ENCODE measurements around the gene DCTPP1.
A peak's percentile ranks its signal among the peaks of the same experiment; 100 is the strongest.

The DCTPP1 gene

DNA sequence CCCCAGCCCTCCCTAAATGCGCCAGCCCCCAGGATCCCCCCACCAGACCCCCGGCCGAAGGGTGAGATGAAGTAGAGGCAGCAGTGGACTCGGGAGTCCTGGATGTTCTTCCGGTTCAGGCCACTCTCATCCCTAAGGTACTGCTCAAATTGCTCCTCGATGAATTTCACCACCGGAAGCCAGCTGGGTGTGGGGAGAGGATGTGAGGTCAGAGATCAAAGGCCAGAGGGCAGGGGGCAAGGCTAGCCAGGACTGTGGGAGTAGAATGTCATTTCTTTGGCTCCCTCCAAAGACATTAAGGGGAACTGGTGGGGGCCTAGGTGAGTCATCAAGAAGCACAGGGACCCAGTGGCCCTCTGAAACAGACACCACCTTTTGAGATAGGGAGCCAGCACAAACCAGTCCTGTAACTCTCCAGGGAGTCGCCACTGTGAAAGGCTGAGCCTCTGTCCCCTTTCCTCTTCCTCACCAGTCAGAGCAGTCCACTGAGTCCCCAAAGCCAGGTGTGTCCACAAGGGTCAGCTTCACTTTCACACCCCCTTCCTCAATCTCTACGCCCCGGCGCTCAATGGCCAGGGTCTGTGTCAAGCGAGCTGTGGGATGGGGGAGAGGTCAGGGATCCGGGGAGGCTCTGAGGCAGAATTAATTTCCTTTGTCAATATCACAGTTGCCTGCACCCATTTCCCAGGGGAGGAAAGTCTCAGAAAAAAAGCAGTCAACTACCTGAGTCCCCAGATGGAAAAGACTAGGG lies 48.4 kb downstream of the DCTPP1 start:
- H3K4me3 ChIP-seq (ENCODE audit: insufficient read depth, low read depth, low read length): no peak overlapping the region
- H3K27ac ChIP-seq (ENCODE audit: insufficient read depth, low read depth, low read length, poor library complexity, severe bottlenecking): no peak overlapping the region
- 94 to 96% methylated on average over 13 of the region's 13 CpGs for WGBS, 2 experiments
- H3K9me3 ChIP-seq (ENCODE audit: control insufficient read depth, low read length): no peaks in the 10 kb centered on the region
- no peaks in the 10 kb centered on the region for H3K36me3 ChIP-seq (ENCODE audit: control insufficient read depth, insufficient read depth, low read length)
- H3K4me1 ChIP-seq (ENCODE audit: control insufficient read depth, insufficient read depth, low read length): peaks cover 6% of the 10 kb centered on the region
- no peaks in the 10 kb centered on the region for H3K27me3 ChIP-seq (ENCODE audit: control insufficient read depth, insufficient read depth, low read length, poor library complexity, severe bottlenecking)

DNA sequence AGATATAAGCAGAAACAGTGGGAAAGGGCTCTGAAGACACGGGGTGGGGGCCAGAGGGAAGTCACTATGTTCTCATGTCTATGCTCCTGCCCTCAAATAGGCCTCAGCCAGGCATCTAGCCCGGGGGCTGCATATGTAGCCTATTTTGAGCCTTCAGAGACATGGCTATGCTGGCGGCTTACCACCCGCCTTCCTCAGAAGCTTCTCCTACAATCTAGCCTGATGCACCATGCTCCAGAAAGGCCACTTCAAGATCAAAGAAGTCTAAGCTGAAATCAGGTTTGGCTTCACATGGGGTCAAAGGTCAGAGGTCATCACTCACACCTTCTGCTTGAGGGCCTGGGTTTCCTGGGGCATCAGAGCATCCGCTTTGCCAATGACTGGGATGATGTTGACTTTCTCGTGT lies 49.0 kb downstream of the DCTPP1 start:
- Histone ChIP-seq H3K27me3 (ENCODE audit: control insufficient read depth, insufficient read depth, low read length, poor library complexity, severe bottlenecking) (no peaks in the 10 kb centered on the region), H3K9me3 (ENCODE audit: control insufficient read depth, low read length) (no peaks in the 10 kb centered on the region), H3K36me3 (ENCODE audit: control insufficient read depth, insufficient read depth, low read length) (no peaks in the 10 kb centered on the region), H3K27ac (ENCODE audit: insufficient read depth, low read depth, low read length, poor library complexity, severe bottlenecking) (no peak overlapping the region), H3K4me1 (ENCODE audit: control insufficient read depth, insufficient read depth, low read length) (peaks cover 11% of the 10 kb centered on the region), H3K4me3 (ENCODE audit: insufficient read depth, low read depth, low read length) (no peak overlapping the region)
- WGBS, 2 experiments: 93 to 94% methylated on average over 6 of the region's 6 CpGs

DNA sequence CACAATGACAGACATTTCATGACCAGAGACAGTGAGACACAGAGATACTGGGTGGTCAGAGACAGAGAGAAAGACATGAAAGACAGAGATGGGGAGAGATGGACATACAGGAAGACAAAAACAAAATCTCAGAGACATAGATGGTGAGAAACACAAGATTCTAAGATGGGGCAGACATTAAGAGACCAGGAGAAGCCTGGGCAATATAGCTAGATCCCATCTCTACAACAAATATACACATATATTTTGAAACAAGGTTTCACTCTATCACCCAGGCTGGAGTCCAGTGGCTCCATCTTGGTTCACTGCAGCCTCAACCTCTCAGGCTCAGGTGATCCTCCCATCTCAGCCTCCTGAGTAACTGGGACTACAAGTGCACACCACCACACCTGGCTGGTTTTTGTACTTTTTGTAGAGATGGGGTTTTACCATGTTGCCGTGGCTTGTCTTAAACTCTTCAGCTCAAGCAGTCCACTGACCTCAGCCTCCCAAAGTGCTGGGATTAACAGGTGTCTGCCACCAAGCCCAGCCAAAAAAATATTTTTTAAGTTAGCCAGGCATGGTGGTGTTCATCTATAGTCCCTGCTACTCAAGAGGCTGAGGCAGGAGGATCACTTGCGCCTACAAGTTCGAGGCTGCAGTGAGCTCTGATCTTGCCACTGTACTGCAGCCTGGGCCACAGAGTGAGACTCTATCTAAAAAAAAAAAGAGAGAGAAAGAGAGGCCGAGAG lies 49.6 kb downstream of the DCTPP1 start:
- no peak overlapping the region for H3K27ac ChIP-seq (ENCODE audit: insufficient read depth, low read depth, low read length, poor library complexity, severe bottlenecking)
- H3K4me3 ChIP-seq (ENCODE audit: insufficient read depth, low read depth, low read length): no peak overlapping the region
- no peaks in the 10 kb centered on the region for H3K9me3 ChIP-seq (ENCODE audit: control insufficient read depth, low read length)
- no peaks in the 10 kb centered on the region for H3K27me3 ChIP-seq (ENCODE audit: control insufficient read depth, insufficient read depth, low read length, poor library complexity, severe bottlenecking)
- peaks cover 17% of the 10 kb centered on the region for H3K4me1 ChIP-seq (ENCODE audit: control insufficient read depth, insufficient read depth, low read length)
- 90 to 92% methylated on average over 4 of the region's 4 CpGs for WGBS, 2 experiments
- H3K36me3 ChIP-seq (ENCODE audit: control insufficient read depth, insufficient read depth, low read length): no peaks in the 10 kb centered on the region

GRCh38 chr16:30379158-30379783 lies 50.6 kb downstream of the DCTPP1 start:
- peaks cover 17% of the 10 kb centered on the region for H3K4me1 ChIP-seq (ENCODE audit: control insufficient read depth, insufficient read depth, low read length)
- peak overlapping the region; percentile 66 for H3K27ac ChIP-seq (ENCODE audit: insufficient read depth, low read depth, low read length, poor library complexity, severe bottlenecking)
- H3K4me3 ChIP-seq (ENCODE audit: insufficient read depth, low read depth, low read length): peak overlapping the region; percentile 82
- WGBS, 2 experiments: 17 to 19% methylated on average over 27 of the region's 27 CpGs
- no peaks in the 10 kb centered on the region for H3K27me3 ChIP-seq (ENCODE audit: control insufficient read depth, insufficient read depth, low read length, poor library complexity, severe bottlenecking)
- H3K36me3 ChIP-seq (ENCODE audit: control insufficient read depth, insufficient read depth, low read length): no peaks in the 10 kb centered on the region
- H3K9me3 ChIP-seq (ENCODE audit: control insufficient read depth, low read length): no peaks in the 10 kb centered on the region

- Histone ChIP-seq H3K9me3 (ENCODE audit: control insufficient read depth, low read length) (no peaks in the 10 kb centered on the region), H3K4me1 (ENCODE audit: control insufficient read depth, insufficient read depth, low read length) (peaks cover 17% of the 10 kb centered on the region), H3K27me3 (ENCODE audit: control insufficient read depth, insufficient read depth, low read length, poor library complexity, severe bottlenecking) (no peaks in the 10 kb centered on the region), H3K27ac (ENCODE audit: insufficient read depth, low read depth, low read length, poor library complexity, severe bottlenecking) (peak overlapping the region; percentile 100), H3K36me3 (ENCODE audit: control insufficient read depth, insufficient read depth, low read length) (no peaks in the 10 kb centered on the region), H3K4me3 (ENCODE audit: insufficient read depth, low read depth, low read length) (peak overlapping the region; percentile 82)
- WGBS, 2 experiments: 1% methylated on average over 67 of the region's 67 CpGs
Observed at GRCh38 chr16:30378236-30379157, 51.3 kb downstream of the DCTPP1 start.

- Histone ChIP-seq H3K4me3 (ENCODE audit: insufficient read depth, low read depth, low read length) (peak overlapping the region; percentile 82), H3K27ac (ENCODE audit: insufficient read depth, low read depth, low read length, poor library complexity, severe bottlenecking) (peak overlapping the region; percentile 100), H3K9me3 (ENCODE audit: control insufficient read depth, low read length) (no peaks in the 10 kb centered on the region), H3K4me1 (ENCODE audit: control insufficient read depth, insufficient read depth, low read length) (peaks cover 17% of the 10 kb centered on the region), H3K27me3 (ENCODE audit: control insufficient read depth, insufficient read depth, low read length, poor library complexity, severe bottlenecking) (no peaks in the 10 kb centered on the region), H3K36me3 (ENCODE audit: control insufficient read depth, insufficient read depth, low read length) (no peaks in the 10 kb centered on the region)
- 1 to 2% methylated on average over 39 of the region's 39 CpGs for WGBS, 2 experiments
Observed at GRCh38 chr16:30377812-30378235, 52.0 kb downstream of the DCTPP1 start.

DNA sequence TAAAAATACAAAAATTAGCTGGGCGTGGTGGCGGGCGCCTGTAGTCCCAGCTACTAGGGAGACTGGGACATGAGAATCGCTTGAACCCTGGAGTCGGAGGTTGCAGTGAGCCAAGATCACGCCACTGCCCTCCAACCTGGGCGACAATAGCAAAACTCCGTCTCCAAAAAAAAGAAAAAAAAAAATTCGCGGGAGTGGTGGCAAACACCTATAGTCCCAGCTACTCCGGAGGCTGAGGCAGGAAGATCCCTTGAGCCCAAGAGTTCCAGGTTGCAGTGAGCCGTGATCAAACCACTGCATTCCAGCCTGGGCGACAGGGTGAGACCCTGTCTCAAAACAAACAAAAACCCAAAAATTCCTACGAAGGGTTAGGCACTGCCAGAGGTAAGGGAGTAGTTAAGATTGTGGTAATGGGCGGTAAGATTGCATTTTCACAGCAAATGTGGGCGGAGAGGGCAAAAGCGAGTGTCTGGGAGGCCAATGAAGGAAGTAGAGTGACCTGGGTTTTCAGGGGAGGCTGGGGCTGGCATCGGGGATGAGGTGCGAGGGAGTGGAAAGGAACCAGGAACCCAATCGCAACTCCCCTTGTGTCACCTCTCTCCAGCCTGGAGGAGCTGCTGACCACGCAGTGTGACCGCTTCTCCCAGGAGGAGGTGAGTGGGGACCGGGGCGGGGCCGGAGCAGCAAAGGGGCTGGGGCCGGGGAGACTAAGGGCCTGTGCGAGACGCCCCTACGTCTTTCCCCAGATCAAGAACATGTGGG lies 52.6 kb downstream of the DCTPP1 start:
- H3K36me3 ChIP-seq (ENCODE audit: control insufficient read depth, insufficient read depth, low read length): no peaks in the 10 kb centered on the region
- H3K27ac ChIP-seq (ENCODE audit: insufficient read depth, low read depth, low read length, poor library complexity, severe bottlenecking): peak overlapping the region; percentile 100
- H3K27me3 ChIP-seq (ENCODE audit: control insufficient read depth, insufficient read depth, low read length, poor library complexity, severe bottlenecking): no peaks in the 10 kb centered on the region
- 55 to 57% methylated on average over 29 of the region's 29 CpGs for WGBS, 2 experiments
- no peaks in the 10 kb centered on the region for H3K9me3 ChIP-seq (ENCODE audit: control insufficient read depth, low read length)
- H3K4me3 ChIP-seq (ENCODE audit: insufficient read depth, low read depth, low read length): peak overlapping the region; percentile 82
- peaks cover 17% of the 10 kb centered on the region for H3K4me1 ChIP-seq (ENCODE audit: control insufficient read depth, insufficient read depth, low read length)

GRCh38 chr16:30376461-30376902 lies 53.3 kb downstream of the DCTPP1 start:
- Histone ChIP-seq H3K4me3 (ENCODE audit: insufficient read depth, low read depth, low read length) (no peak overlapping the region), H3K27ac (ENCODE audit: insufficient read depth, low read depth, low read length, poor library complexity, severe bottlenecking) (no peak overlapping the region), H3K27me3 (ENCODE audit: control insufficient read depth, insufficient read depth, low read length, poor library complexity, severe bottlenecking) (no peaks in the 10 kb centered on the region), H3K4me1 (ENCODE audit: control insufficient read depth, insufficient read depth, low read length) (peaks cover 20% of the 10 kb centered on the region), H3K36me3 (ENCODE audit: control insufficient read depth, insufficient read depth, low read length) (no peaks in the 10 kb centered on the region), H3K9me3 (ENCODE audit: control insufficient read depth, low read length) (no peaks in the 10 kb centered on the region)
- WGBS, 2 experiments: 93 to 96% methylated on average over 8 of the region's 8 CpGs

DNA sequence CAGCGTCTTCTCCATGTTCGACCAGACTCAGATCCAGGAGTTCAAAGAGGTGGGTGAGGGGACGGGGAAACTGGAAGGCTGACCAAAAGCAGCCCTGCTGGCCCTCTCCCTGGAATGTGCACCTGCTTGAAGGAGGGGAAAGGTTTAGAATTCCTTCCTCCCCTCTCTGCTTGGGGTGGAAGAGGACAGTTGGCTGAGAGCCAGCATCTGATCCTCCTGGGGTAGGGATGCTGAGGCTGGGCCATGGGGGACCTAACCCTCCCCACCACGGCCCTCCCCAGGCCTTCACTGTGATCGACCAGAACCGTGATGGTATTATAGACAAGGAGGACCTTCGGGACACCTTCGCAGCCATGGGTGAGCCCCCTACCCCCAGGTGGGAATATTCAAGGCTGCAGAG lies 54.0 kb downstream of the DCTPP1 start:
- H3K9me3 ChIP-seq (ENCODE audit: control insufficient read depth, low read length): no peaks in the 10 kb centered on the region
- no peak overlapping the region for H3K4me3 ChIP-seq (ENCODE audit: insufficient read depth, low read depth, low read length)
- peaks cover 23% of the 10 kb centered on the region for H3K4me1 ChIP-seq (ENCODE audit: control insufficient read depth, insufficient read depth, low read length)
- H3K36me3 ChIP-seq (ENCODE audit: control insufficient read depth, insufficient read depth, low read length): no peaks in the 10 kb centered on the region
- no peaks in the 10 kb centered on the region for H3K27me3 ChIP-seq (ENCODE audit: control insufficient read depth, insufficient read depth, low read length, poor library complexity, severe bottlenecking)
- WGBS, 2 experiments: 89 to 92% methylated on average over 8 of the region's 8 CpGs
- H3K27ac ChIP-seq (ENCODE audit: insufficient read depth, low read depth, low read length, poor library complexity, severe bottlenecking): no peak overlapping the region

All from ectodermal cell (in vitro differentiated cells).